Stimulated activated CD4-positive, alpha-beta T cell treated with anti-CD3 and anti-CD28 coated beads, TNF-alpha, amount 100 ng/mL, for 48 hours (primary cell): ENCODE measurements around the gene C1QTNF6.
"Not testable (repeated sequence)": the region's sequence is repeated elsewhere in the genome, so short reads cannot be mapped to it uniquely, and the experiment has no call there.

Source experiments
- DNase-seq, 3 donors: peaks; one replicate each; pipeline ENCODE4 v3.0.0-alpha.2; 2020; ENCODE audit warnings: low read depth in 3 of 3

The C1QTNF6 gene

GRCh38 chr22:37187891-37188761 lies at the start of gene C1QTNF6:
C1QTNF6 (minus strand) TSS chr22:37188247; CDS start chr22:37188213, 34 bp downstream.
- DNase-seq: no peak

- DNase-seq: no peak
Observed at GRCh38 chr22:37235897-37236607, 48.0 kb upstream of the C1QTNF6 start.

- DNase-seq: no peak
Observed at GRCh38 chr22:37234736-37235711, 47.0 kb upstream of the C1QTNF6 start.

GRCh38 chr22:37233751-37234631 lies 45.9 kb upstream of the C1QTNF6 start:
- DNase-seq: no peak

- DNase-seq: not testable (repeated sequence)
Observed at GRCh38 chr22:37233371-37233750, 45.3 kb upstream of the C1QTNF6 start.

GRCh38 chr22:37232140-37232998 lies 44.3 kb upstream of the C1QTNF6 start:
- no peak for DNase-seq

- DNase-seq: no peak
Observed at GRCh38 chr22:37231406-37232139, 43.5 kb upstream of the C1QTNF6 start.

GRCh38 chr22:37230673-37231405 lies 42.8 kb upstream of the C1QTNF6 start:
- peak; percentile 67 to 87 (median 86) for DNase-seq

GRCh38 chr22:37229805-37230672 lies 42.0 kb upstream of the C1QTNF6 start:
- DNase-seq: peak; percentile 81 to 90 (median 90)

GRCh38 chr22:37229012-37229804 lies 41.2 kb upstream of the C1QTNF6 start:
- DNase-seq: no peak

- DNase-seq: no peak
Observed at GRCh38 chr22:37228106-37229011, 40.3 kb upstream of the C1QTNF6 start.

- no peak for DNase-seq
Observed at GRCh38 chr22:37226514-37226913, 38.5 kb upstream of the C1QTNF6 start.

- DNase-seq: no peak
Observed at GRCh38 chr22:37226087-37226486, 38.0 kb upstream of the C1QTNF6 start.

GRCh38 chr22:37225481-37225880 lies 37.4 kb upstream of the C1QTNF6 start:
- DNase-seq: no peak

GRCh38 chr22:37224757-37225420 lies 36.8 kb upstream of the C1QTNF6 start:
- no peak for DNase-seq
